NCI-H1436 treated with DMSO at 0.1 percent for 48 hours (cell line): ENCODE results near the gene NAMPT.
"Not testable (repeated sequence)": the region's sequence is repeated elsewhere in the genome, so short reads cannot be mapped to it uniquely, and the experiment has no call there.

Source experiments
- DNase-seq: peaks from one replicate; lab custom pipeline; 2025; lab: John Stamatoyannopoulos, UW

Gene NAMPT

GRCh38 chr7:106284714-106285050, at the start of gene NAMPT:
Gene NAMPT (minus strand): TSS chr7:106284983. CDS start chr7:106284884, 99 bp downstream.
- DNase-seq = no peak

DNA sequence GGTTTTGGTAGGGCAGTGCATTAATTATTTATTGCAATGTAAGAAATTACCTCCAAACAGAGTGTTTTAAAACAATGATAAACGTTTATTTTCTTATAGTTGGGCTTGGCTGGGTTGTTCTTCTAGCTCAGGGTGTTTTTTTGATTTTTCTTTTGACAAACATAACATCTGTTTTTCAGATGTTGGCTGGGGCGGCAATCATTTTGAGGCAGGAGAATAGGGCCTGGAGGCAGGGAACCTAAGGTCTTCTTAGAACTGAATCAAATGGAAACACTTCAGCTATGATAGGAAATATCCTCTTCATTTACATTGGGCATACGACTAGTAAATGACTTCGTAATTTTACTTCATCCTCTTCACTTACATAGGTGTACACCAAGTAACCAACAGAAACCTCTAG, 47.4 kb upstream of the NAMPT start:
- no peak for DNase-seq

DNA sequence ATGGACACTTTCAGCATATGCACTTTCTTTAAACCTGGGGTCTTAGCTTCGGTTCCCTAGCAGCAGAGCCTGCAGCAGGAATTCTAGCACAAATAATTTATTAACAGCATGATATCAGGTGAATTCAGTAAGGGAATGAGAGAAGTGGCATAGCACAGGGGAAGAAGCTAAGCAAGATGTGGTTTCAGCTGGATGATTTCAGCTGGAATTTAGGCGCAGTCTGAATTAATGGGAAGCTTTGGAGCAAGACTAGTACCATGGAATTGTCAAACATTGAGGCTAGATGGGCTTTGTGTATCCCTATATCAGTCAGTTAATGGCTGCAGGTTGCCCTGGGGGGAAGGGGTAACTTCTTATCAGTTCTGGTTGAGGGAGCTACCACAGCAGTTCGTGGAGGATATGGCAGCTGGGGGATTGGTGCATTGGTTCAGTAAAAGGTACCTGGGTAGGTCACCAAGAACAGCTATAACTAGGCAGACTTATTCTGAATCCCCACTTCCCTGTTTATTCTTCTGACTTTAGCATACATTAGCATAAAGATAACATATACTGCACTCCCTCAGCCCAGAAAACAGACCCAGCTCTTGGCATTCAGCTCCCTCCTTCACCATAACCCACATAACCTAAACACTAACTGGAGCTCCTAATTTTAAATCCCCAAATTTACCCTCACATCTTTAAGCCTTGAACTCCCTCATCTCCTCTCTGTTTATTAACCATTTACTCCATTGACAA, 46.8 kb upstream of the NAMPT start:
- no peak for DNase-seq

- DNase-seq = no peak
These were observed 45.4 kb upstream of the NAMPT start for GRCh38 chr7:106329971-106330733.

- no peak for DNase-seq
These were observed 44.6 kb upstream of the NAMPT start for GRCh38 chr7:106329408-106329807.

GRCh38 chr7:106327538-106328481, 43.0 kb upstream of the NAMPT start:
- no peak for DNase-seq

- no peak for DNase-seq
These were observed 42.1 kb upstream of the NAMPT start for GRCh38 chr7:106326594-106327537.

- not testable (repeated sequence) for DNase-seq
These were observed 39.7 kb upstream of the NAMPT start for GRCh38 chr7:106324509-106324908.

DNA sequence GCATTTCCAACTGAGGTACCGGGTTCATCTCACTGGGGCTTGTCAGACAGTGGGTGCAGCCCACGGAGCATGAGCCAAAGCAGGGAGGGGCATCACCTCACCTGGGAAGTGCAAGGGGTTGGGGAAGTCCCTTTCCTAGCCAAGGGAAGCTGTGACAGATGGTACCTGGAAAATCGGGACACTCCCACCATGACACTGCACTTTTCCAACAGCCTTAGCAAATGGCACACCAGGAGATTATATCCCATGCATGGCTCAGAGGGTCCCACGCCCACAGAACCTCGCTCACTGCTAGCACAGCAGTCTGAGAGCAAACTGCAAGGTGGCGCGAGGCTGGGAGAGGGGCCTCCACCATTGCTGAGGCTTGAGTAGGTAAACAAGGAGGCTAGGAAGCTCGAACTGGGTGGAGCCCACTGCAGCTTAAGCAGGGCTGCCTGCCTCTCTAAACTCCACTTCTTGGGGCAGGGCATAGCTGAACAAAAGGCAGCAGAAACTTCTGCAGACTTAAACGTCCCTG, 35.5 kb upstream of the NAMPT start:
- not testable (repeated sequence) for DNase-seq

GRCh38 chr7:106318482-106318881, 33.7 kb upstream of the NAMPT start:
- no peak for DNase-seq

DNA sequence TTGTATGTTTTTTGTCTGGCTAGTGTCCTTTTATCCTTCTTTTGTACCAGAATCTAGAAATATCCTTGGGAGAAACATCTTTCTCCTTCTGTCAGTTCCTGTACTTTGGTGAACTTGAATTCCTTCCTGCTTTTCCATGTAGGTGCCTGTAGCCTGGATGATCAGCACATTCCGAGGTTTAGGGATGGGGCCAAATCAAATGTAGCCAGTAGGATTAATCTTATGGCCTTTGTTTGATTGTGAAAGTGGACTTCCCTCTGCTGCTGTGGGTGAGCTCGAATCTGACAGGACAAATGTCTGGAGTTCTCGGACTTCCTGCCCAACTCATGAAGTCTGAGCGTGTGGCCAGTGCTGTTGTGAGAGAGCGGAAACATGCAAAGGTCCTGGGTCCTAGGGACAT, 33.2 kb upstream of the NAMPT start:
- DNase-seq = no peak

DNA sequence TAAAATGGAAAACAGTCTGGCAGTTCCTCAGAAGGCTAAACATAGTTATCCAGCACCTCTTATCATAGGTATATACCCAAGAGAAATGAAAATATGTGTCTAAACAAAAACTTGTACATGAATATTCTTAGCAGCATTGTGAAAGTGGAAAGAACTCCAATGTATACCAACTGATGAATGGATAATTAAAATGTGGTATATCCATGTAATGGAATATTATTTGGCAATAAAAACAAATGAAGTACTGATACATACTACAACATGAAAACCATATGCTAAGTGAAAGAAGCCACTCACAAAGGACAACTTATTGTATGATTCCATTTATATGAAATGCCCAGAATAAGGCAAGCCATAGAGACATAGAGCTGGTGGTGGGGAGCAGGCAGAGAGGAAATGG, 32.2 kb upstream of the NAMPT start:
- no peak for DNase-seq

DNA sequence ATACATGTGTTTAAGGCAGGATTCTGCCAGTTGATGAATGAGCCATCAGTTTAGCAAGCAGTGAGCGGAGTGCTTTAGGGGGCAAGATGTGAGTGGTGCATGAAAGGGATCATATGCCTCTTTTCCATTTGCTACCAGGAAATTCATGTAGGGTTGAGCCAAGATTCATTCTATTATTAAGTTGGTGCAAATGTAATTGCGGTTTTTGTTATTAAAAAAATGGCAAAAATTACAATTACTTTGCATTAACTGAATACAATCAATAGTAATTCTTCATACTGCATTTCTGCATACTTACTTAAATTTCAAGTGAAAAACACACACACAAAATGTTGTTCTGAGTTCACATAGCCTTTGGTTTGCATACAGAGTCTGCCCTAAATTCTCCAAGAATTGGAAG, 30.1 kb upstream of the NAMPT start:
- no peak for DNase-seq

DNA sequence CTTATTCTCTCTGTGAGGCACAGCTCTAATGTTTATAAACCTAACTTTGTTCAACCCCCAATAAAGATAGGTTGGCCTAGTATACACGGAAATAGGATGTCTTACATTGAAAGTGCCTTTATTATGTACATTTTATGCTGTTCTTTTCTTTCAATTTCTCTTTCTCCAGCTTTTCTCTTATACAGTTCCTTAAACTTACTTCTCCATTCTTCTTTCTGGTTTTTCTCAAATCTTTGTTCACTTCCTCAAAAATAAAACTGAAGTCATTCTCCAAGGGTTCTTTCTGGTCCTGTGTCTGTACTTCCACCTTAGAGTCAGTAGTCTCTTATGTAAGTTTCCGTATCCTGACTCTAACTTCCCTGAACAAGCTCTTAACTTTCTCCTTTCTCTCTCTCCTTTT, 29.2 kb upstream of the NAMPT start:
- DNase-seq = no peak

DNA sequence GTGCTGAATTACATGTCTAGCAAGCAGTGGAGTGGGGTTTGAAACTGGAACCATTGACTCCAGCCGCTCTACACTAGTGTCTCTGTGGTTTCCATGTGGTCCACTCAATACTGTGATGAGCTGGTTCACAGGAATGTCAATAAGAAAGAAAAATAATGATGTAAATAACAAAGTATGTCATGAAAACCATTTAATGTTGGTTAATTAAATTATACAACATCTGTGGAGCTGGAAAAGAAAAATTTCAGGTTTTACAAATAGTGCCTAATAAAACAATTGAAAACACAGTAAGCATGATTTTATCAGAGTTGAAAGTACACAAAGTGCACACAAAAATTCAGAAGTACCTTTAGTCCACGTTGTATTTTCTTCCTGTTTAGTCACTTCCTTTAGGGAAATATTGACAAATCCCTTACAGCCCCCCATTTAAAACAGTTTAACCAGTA, 28.7 kb upstream of the NAMPT start:
- DNase-seq = no peak

- no peak for DNase-seq
These were observed 28.1 kb upstream of the NAMPT start for GRCh38 chr7:106312906-106313305.

- no peak for DNase-seq
These were observed 27.5 kb upstream of the NAMPT start for GRCh38 chr7:106312099-106312871.

DNA sequence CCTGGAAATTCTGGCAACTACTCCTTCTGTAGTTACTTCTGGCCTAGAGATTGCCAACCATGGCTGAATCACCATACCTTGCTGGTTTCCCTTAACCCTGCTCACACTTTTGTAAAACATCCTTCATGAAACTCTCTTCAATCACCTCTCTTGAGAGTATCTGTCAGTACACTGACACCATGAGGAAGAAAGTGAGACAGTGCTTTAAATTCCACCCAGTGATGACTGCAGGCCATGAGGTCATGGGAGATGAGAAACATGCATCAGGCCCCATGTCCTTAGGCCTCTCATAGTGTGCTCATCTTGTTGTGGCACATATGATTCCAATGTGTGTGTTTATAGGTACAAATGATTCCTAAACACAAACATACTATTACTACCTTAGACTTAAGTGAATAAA, 24.6 kb upstream of the NAMPT start:
- no peak for DNase-seq

GRCh38 chr7:106306256-106306655, 21.5 kb upstream of the NAMPT start:
- no peak for DNase-seq

GRCh38 chr7:106305732-106306131, 20.9 kb upstream of the NAMPT start:
- DNase-seq = no peak
